Spleen (tissue), 7 donors: Measurements from ENCODE around the gene NBAS.

ENCODE experiments used
- CTCF ChIP-seq, 11 experiments: fragments of 200-600 bp in 7 of 11; fragments of 450-650 bp in 4 of 11; sonication (generic) in 4 of 11; IDR thresholded peaks in 8 of 11; conservative IDR thresholded peaks in 3 of 11; 1 replicate in 7 of 11; 2 replicates in 4 of 11; pipeline versions ENCODE4 v1.4.0 to v1.8.0; 2016 to 2021; ENCODE audit warnings: antibody characterized with exemption in 11 of 11, inconsistent platforms in 4 of 11, mild to moderate bottlenecking in 1 of 11
- POLR2A ChIP-seq, 3 donors: fragments of 450-650 bp; IDR thresholded peaks; one replicate each; pipeline ENCODE4 v1.5.1; 2017; ENCODE audit warnings: antibody characterized with exemption in 3 of 3, mild to moderate bottlenecking in 1 of 3
- POLR2AphosphoS5 ChIP-seq, 3 donors: sonication (generic); formaldehyde crosslinking; IDR thresholded peaks; one replicate each; pipeline ENCODE4 v1.5.1; 2017; ENCODE audit warnings: antibody characterized with exemption in 3 of 3
- donor health status: DM: no; HTN: no; CAD: no; lungs with moderate emphysema.
- donor health status: DM: no; HTN: no; CAD: no.
- donor health status: DM: no; HTN: no; CAD: no.

- no peak for TF ChIP-seq CTCF (IDR thresholded peaks at IDR 0.05 in 8 of 11, conservative IDR thresholded peaks at IDR 0.05 in 3 of 11)
- TF ChIP-seq POLR2A (IDR thresholded peaks at IDR 0.05) = no peak
- TF ChIP-seq POLR2AphosphoS5 (IDR thresholded peaks at IDR 0.05) = no peak
Observed at GRCh38 chr2:15596968-15597367, 35.8 kb upstream of the NBAS start.
